Activated CD8-positive, alpha-beta memory T cell treated with anti-CD3 and anti-CD28 coated beads for 36 hours (primary cell): ENCODE measurements around the gene RLN3. TPM values are rescaled to one million over a fixed set of nuclear protein-coding genes. Genes with fewer than 3 reads are reported as not detected.

Experiments used
- CTCF ChIA-PET: fragments of 350-600 bp; sonication (Branson Sonifier 250); formaldehyde crosslinking; loops from one replicate; lab custom pipeline; 2021; ENCODE audit warnings: antibody characterized with exemption; lab: Charles Lee
- POLR2A ChIA-PET: fragments of 350-600 bp; sonication (Branson Sonifier 250); formaldehyde crosslinking; loops from one replicate; lab custom pipeline; 2021; ENCODE audit warnings: antibody characterized with exemption; lab: Charles Lee
- total RNA-seq, 2 experiments: library from RNA; stranded (reverse); gene quantifications; one replicate each; pipeline ENCODE4 v1.2.3, GENCODE V29; 2021

RLN3 gene
- total RNA-seq, 2 experiments from 2014 or later, result not detected

GRCh38 chr19:14056741-14057356 lies 28.9 kb downstream of the RLN3 start:
- ChIA-PET CTCF (interaction anchor here (0.7 to 3.2 kb wide), 4 partner anchors 8 to 80 kb away, joined by 3 to 15 read pairs (median 3); partner anchors contain the start of genes ASF1B and IL27RA), POLR2A (interaction anchor here (0.5 kb wide), 1 partner anchor 22 kb away, joined by 3 read pairs; no protein-coding TSS in a partner anchor)

DNA sequence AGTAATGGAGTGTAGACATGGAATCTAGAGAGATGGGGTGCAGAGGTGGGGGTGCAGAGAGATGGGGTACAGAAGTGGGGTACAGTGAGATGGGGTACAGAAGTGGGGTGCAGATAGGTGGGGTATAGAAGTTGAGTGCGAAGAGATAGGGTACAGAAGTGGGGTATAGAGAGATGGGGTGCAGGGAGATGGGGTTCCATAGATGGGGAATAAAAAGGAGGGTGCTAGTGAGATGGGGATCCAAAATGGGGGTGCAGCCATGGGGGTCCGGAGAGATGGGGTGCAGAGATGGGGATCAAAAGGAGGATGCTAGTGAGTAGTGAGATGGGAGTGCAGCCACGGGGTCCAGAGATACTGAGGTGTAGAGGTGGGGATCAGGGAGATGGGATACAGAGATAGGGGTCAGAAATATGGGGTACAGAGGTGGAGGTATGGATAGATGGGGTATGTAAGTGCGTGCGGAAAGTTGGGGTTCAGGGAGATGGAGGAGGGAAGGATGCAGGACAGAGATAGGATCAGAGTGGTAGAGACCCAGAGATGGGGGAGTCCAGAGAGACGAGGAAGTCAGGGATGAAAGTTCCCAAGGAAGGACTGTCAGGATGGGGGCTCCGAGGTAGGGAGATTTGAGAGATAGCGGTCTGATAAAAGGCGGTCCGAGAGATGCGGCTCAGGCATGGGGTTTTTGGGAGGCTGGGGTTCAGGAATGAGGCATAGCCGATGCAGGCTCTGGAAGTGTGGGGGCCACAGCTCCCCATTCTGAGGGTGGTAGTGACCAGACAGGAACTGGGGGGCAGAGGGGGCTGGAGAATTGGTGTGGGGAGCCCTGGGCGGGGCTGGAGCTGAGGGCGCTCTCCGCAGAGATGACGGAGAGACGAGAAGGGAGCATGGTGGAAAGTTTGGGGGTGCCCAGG lies 30.5 kb downstream of the RLN3 start:
- CTCF ChIA-PET, result interaction anchor here (0.7 to 4.6 kb wide), 15 partner anchors 10 to 182 kb away, joined by 3 to 37 read pairs (median 4); partner anchors contain the start of genes IL27RA, MISP3 and RLN3
- POLR2A ChIA-PET, result no interaction called here

- ChIA-PET POLR2A (interaction anchor here (0.5 kb wide), 1 partner anchor 21 kb away, joined by 4 read pairs; no protein-coding TSS in a partner anchor), CTCF (interaction anchor here (0.6 to 4.6 kb wide), 19 partner anchors 10 to 265 kb away, joined by 3 to 37 read pairs (median 4); partner anchors contain the start of genes IL27RA, MISP3 and RLN3)
These were observed 31.1 kb downstream of the RLN3 start for GRCh38 chr19:14059093-14059480.

DNA sequence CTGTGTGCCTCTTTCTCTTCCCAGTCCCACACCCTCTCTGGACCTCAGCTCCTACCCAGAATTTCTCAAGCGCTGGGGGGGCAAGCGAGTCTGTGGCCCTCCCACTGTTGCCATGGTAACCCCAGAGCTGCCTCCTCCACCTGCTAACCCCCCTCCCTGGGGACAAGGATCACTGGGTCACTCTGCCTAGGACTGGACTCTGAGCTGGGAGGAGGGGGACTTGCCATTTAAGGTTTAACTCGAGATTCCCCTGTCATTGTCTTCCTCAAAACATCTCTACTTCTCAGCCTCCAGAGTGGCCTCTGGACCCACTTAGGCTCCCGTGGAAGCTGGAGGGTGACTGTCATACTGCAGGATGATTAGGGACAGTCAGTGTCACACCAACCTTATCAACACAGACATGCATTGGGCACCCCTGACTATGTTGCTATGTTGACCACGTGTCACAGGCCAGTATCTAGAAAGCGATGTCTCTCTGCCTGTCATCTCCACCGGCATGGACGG lies 31.8 kb downstream of the RLN3 start:
- POLR2A ChIA-PET, result interaction anchor here (0.5 kb wide), 1 partner anchor 22 kb away, joined by 4 read pairs; no protein-coding TSS in a partner anchor
- CTCF ChIA-PET, result interaction anchor here (0.6 to 4.6 kb wide), 17 partner anchors 11 to 269 kb away, joined by 3 to 37 read pairs (median 3); partner anchors contain the start of genes IL27RA and MISP3

- ChIA-PET POLR2A (no interaction called here), CTCF (interaction anchor here (1.0 to 4.6 kb wide), 4 partner anchors 11 to 182 kb away, joined by 3 to 37 read pairs (median 4); partner anchors contain the start of genes IL27RA and MISP3)
These were observed 33.3 kb downstream of the RLN3 start for GRCh38 chr19:14061081-14061749.

GRCh38 chr19:14061751-14062557 lies 34.0 kb downstream of the RLN3 start, which contains the start of gene PALM3:
Gene PALM3, minus strand, starts transcription at chr19:14062076. Its CDS starts 96 bp downstream, at chr19:14061980.
- POLR2A ChIA-PET, result no interaction called here
- CTCF ChIA-PET, result interaction anchor here (4.6 kb wide), 1 partner anchor 10 kb away, joined by 37 read pairs; the partner anchor contains the start of gene MISP3

DNA sequence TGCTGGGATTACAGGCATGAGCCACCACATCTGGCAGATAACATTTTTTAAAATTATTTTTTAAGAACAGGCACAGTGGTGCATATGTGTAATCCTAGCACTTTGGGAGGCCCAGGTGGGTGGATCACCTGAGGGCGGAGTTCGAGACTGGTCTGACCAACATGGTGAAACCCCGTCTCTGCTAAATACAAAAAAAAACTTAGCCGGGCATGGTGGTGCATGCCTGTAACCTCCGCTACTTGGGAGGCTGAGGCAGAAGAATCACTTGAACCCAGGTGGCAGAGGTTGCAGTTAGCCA lies 34.6 kb downstream of the RLN3 start:
- ChIA-PET POLR2A (no interaction called here), CTCF (no interaction called here)

DNA sequence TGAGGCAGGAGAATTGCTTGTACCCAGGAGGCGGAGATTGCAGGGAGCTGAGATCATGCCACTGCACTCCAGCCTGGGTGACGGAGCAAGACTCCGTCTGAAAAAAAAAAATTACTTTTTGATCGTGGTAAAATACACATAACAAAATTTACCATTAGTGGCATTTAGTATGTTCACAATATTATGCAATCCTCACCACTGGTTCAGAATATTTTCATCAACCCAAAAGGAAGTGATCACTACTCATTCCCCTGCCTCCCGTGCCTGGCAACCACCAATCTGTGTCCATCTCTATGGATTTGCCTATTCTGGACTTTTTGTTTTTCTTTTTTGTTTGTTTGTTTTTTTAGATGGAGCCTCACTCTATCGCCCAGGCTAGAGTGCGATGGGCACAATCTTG lies 35.2 kb downstream of the RLN3 start:
- POLR2A ChIA-PET, result no interaction called here
- CTCF ChIA-PET, result no interaction called here

GRCh38 chr19:14066134-14066533 lies 38.2 kb downstream of the RLN3 start:
- ChIA-PET POLR2A (no interaction called here), CTCF (interaction anchor here (0.7 to 0.9 kb wide), 3 partner anchors 12 to 181 kb away, joined by 3 to 8 read pairs (median 3); no protein-coding TSS in a partner anchor)

DNA sequence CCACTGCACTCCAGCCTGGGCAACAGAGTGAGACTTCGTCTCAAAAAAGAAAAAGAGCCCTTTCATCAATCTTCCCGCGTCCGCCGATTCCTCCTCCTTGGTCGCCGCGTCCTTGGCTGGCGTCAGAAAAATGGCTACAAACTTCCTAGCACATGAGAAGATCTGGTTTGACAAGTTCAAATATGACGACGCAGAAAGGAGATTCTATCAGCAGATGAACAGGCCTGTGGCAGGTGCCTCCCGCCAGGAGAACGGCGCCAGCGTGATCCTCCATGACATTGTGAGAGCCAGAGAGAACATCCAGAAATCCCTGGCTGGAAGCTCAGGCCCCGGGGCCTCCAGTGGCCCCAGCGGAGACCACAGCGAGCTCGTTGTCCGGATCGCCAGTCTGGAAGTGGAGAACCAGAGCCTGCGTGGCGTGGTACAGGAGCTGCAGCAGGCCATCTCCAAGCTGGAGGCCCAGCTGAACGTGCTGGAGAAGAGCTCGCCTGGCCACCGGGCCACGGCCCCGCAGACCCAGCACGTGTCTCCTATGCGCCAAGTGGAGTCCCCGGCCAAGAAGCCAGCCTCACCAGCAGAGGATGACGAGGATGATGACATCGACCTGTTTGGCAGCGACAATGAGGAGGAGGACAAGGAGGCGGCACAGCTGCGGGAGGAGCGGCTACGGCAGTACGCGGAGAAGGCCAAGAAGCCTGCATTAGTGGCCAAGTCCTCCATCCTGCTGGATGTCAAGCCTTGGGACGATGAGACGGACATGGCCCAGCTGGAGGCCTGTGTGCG lies 42.5 kb downstream of the RLN3 start:
- ChIA-PET POLR2A (no interaction called here), CTCF (interaction anchor here (0.6 to 5.3 kb wide), 11 partner anchors 11 to 191 kb away, joined by 3 to 37 read pairs (median 5); partner anchors contain the start of genes NANOS3 and PALM3)

DNA sequence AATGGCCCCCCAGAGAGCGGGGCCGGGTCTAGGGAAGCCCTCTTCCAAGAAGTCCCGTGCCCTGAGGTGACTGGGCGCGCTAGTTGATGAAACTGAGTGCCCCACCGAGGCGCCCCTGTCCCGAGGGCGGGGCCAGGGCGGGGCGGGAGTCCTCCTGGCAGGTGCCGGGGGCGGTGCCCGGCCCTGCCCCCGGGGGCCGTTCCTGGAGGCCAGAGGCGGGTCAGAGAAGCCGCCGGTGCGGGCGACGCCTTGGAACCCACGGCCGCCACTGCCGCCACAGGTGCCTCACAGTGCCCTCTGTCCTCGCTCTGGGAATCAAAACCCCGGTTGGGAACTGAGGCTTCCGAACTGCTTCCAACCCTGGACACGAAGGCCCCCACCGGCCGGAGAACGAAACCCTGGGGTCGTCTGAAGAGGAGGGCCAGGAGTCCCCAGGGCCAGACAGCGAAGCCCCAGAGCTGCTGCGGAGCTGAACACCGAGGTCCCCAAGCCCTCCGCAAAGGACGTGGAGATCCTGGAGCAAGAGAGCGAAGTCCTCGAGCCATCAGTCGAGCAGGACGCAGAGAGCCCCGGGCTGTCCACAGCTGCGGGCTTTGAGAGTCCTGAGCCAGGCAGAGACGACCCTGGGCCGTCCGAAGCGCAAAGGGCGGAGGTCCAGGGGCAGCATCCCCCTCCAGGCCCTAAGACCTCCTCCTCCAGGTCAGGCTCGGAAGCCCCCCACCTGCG lies 44.8 kb downstream of the RLN3 start, which contains the start of gene MISP3:
Gene MISP3, plus strand, starts transcription at position 252 of the 726 bp plus-strand sequence. CDS start 524 bp downstream, outside the sequence.
- CTCF ChIA-PET, result interaction anchor here (0.6 to 5.3 kb wide), 29 partner anchors 8 to 347 kb away, joined by 3 to 37 read pairs (median 3); partner anchors contain the start of genes IL27RA, NANOS3 and PALM3
- POLR2A ChIA-PET, result interaction anchor here (0.6 kb wide), 1 partner anchor 24 kb away, joined by 4 read pairs; no protein-coding TSS in a partner anchor

DNA sequence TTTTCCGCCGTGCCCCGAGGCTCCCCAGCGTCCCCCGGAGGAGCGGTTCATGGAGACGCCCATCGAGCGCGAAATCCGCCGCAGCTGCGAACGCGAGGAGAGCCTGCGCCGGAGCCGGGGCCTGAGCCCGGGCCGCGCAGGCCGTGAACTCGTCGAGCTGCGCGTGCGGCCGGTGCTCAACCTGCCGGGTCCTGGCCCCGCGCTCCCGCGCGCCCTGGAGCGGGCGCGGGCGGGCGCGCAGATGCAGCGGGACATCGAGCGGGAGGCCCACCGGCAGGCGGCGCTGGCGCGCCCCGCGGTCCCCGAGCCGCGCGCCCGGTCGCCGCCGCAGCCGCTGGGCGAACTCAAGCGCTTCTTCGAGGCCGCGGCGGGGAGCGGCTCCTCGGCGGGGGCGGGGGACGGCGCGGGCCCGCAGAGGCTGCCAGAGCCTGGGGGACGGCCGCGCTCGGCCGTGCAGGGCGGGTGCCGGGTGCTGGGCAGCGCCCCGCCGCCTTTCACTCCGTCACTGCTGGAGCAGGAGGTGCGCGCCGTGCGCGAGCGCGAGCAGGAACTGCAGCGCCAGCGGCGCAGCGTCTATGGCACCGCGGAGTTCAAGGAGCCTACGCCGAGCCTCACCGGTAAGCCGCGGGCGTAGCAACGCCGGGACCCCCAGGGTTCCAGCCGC lies 45.4 kb downstream of the RLN3 start:
- CTCF ChIA-PET, result interaction anchor here (0.6 to 5.3 kb wide), 27 partner anchors 8 to 333 kb away, joined by 3 to 37 read pairs (median 4); partner anchors contain the start of genes ASF1B, IL27RA, NANOS3 and PALM3
- POLR2A ChIA-PET, result interaction anchor here (0.6 kb wide), 1 partner anchor 24 kb away, joined by 4 read pairs; no protein-coding TSS in a partner anchor

GRCh38 chr19:14073925-14074838 lies 46.2 kb downstream of the RLN3 start:
- POLR2A ChIA-PET, result no interaction called here
- CTCF ChIA-PET, result interaction anchor here (0.6 to 5.3 kb wide), 17 partner anchors 8 to 332 kb away, joined by 3 to 37 read pairs (median 4); partner anchors contain the start of genes ASF1B and PALM3

DNA sequence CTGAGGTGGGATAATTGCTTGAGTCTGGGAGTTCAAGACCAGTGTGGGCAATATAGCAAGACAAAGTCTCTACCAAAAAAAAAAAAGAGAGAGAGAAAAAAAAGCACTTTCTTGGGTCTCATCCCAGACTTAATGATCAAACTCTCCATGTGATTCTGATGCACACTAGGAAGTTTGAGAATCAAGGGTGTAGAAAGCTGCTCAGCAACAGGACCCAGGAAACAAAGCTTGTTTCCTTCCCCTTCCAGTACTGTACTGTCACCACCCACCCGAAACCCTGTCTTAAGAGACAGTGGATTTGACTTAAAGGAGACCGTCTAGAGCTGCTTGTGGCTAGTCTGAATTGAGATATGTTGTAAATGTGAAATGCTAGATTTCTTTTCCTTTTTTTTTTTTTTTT lies 50.5 kb downstream of the RLN3 start:
- CTCF ChIA-PET, result interaction anchor here (0.6 to 0.7 kb wide), 3 partner anchors 13 to 234 kb away, joined by 3 to 8 read pairs (median 4); no protein-coding TSS in a partner anchor
- POLR2A ChIA-PET, result interaction anchor here (0.7 kb wide), 2 partner anchors 21 to 25 kb away, joined by 3 to 7 read pairs; no protein-coding TSS in a partner anchor
